Measurements from ENCODE around the gene STARD9. TPM values are rescaled to one million over a fixed set of nuclear protein-coding genes. Genes with fewer than 3 reads are reported as not detected.

The STARD9 gene
- polyA plus RNA-seq, 3 donors = 0.39 TPM; not detected in 2

GRCh38 chr15:42576776-42577175 lies 1.4 kb downstream of the STARD9 start:
- Histone ChIP-seq H3K27me3 (ENCODE audit: control insufficient read depth in 2 of 2, insufficient read depth in 2 of 2, low read length in 2 of 2) (peaks cover 21 to 35% of the 10 kb centered on the region in 2 donors), H3K79me2 (ENCODE audit: insufficient read depth, low read length) (no peaks in the 10 kb centered on the region), H3K27ac (ENCODE audit: low read depth in 1 of 2, low read length in 2 of 2) (no peak overlapping the region), H3K9me3 (replicated peaks in 1 of 2; ENCODE audit: control insufficient read depth in 1 of 2, insufficient read depth in 1 of 2, low read length in 2 of 2) (no peaks in the 10 kb centered on the region), H3K4me3 (replicated peaks in 1 of 3; ENCODE audit: low read depth in 2 of 3, low read length in 3 of 3) (no peak overlapping the region), H4K20me1 (ENCODE audit: insufficient read depth, low read length) (no peaks in the 10 kb centered on the region), H3K36me3 (replicated peaks in 1 of 2; ENCODE audit: control insufficient read depth in 1 of 2, insufficient read depth in 2 of 2, low read length in 2 of 2) (no peaks in the 10 kb centered on the region), H3K4me1 (ENCODE audit: control insufficient read depth in 1 of 2, insufficient read depth in 2 of 2, low read length in 2 of 2) (peaks cover 24 to 31% of the 10 kb centered on the region in 2 donors), H3K4me2 (replicated peaks; ENCODE audit: extremely low read depth, low read length, poor library complexity, severe bottlenecking) (no peak overlapping the region), H3K9ac (ENCODE audit: insufficient read depth, low read length, poor library complexity, severe bottlenecking) (no peak overlapping the region), H2AFZ (ENCODE audit: insufficient read depth, low read depth, low read length, poor library complexity, severe bottlenecking) (no peak overlapping the region)
- 61% methylated on average over 1 of the region's 1 CpG for WGBS (ENCODE audit: insufficient coverage)
- intact Hi-C loops (cut with micrococcal nuclease) = no loop called here
- Mint-ChIP-seq H3K9me3 (peaks cover 0 to 1% (median 0%) of the 10 kb centered on the region in 7 donors), H3K4me1 (peaks cover 31% of the 10 kb centered on the region), H3K4me3 (peak overlapping the region in 1 of 2 donors; percentile 95), H3K36me3 (no peaks in the 10 kb centered on the region), H3K27me3 (ENCODE audit: low read depth in 3 of 3) (peaks cover 45 to 66% (median 56%) of the 10 kb centered on the region in 3 donors), H3K27ac (no peak overlapping the region)
- DNase-seq = no peak
- no peak for TF ChIP-seq CTCF (IDR thresholded peaks at IDR 0.05)

GRCh38 chr15:42577514-42578031 lies 2.2 kb downstream of the STARD9 start:
- Mint-ChIP-seq H3K36me3 (no peaks in the 10 kb centered on the region), H3K27ac (no peak overlapping the region), H3K27me3 (ENCODE audit: low read depth in 3 of 3) (peaks cover 47 to 68% (median 63%) of the 10 kb centered on the region in 3 donors), H3K4me3 (peak overlapping the region in 1 of 2 donors; percentile 53), H3K9me3 (peaks cover 0 to 1% (median 0%) of the 10 kb centered on the region in 7 donors), H3K4me1 (peaks cover 33% of the 10 kb centered on the region)
- H3K9me3 ChIP-seq (replicated peaks in 1 of 2; ENCODE audit: control insufficient read depth in 1 of 2, insufficient read depth in 1 of 2, low read length in 2 of 2) = no peaks in the 10 kb centered on the region
- no peak overlapping the region for H3K4me2 ChIP-seq (replicated peaks; ENCODE audit: extremely low read depth, low read length, poor library complexity, severe bottlenecking)
- H3K27ac ChIP-seq (ENCODE audit: low read depth in 1 of 2, low read length in 2 of 2) = no peak overlapping the region
- H3K9ac ChIP-seq (ENCODE audit: insufficient read depth, low read length, poor library complexity, severe bottlenecking) = no peak overlapping the region
- TF ChIP-seq CTCF (IDR thresholded peaks at IDR 0.05) = no peak
- no peak overlapping the region for H3K4me3 ChIP-seq (replicated peaks in 1 of 3; ENCODE audit: low read depth in 2 of 3, low read length in 3 of 3)
- no peaks in the 10 kb centered on the region for H3K79me2 ChIP-seq (ENCODE audit: insufficient read depth, low read length)
- intact Hi-C loops (cut with micrococcal nuclease) = no loop called here
- no peaks in the 10 kb centered on the region for H3K36me3 ChIP-seq (replicated peaks in 1 of 2; ENCODE audit: control insufficient read depth in 1 of 2, insufficient read depth in 2 of 2, low read length in 2 of 2)
- H3K27me3 ChIP-seq (ENCODE audit: control insufficient read depth in 2 of 2, insufficient read depth in 2 of 2, low read length in 2 of 2) = peaks cover 21 to 37% of the 10 kb centered on the region in 2 donors
- H2AFZ ChIP-seq (ENCODE audit: insufficient read depth, low read depth, low read length, poor library complexity, severe bottlenecking) = peak overlapping the region; percentile 11
- H4K20me1 ChIP-seq (ENCODE audit: insufficient read depth, low read length) = no peaks in the 10 kb centered on the region
- WGBS (ENCODE audit: insufficient coverage) = no CpG with 5 or more reads among the region's 1 CpG
- H3K4me1 ChIP-seq (ENCODE audit: control insufficient read depth in 1 of 2, insufficient read depth in 2 of 2, low read length in 2 of 2) = peaks cover 26 to 34% of the 10 kb centered on the region in 2 donors
- no peak for DNase-seq
